Activated T-helper 1 cell treated with Interleukin-2 at 50 U/mL for 16 hours (primary cell): ENCODE measurements around the gene RHEB.
"Not testable (repeated sequence)": the region's sequence is repeated elsewhere in the genome, so short reads cannot be mapped to it uniquely, and the experiment has no call there.

ENCODE experiments used
- DNase-seq: peaks from one replicate; pipeline ENCODE4 v3.0.0-alpha.2; 2020; ENCODE audit warnings: low read depth

Gene RHEB, protein sequence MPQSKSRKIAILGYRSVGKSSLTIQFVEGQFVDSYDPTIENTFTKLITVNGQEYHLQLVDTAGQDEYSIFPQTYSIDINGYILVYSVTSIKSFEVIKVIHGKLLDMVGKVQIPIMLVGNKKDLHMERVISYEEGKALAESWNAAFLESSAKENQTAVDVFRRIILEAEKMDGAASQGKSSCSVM

DNA sequence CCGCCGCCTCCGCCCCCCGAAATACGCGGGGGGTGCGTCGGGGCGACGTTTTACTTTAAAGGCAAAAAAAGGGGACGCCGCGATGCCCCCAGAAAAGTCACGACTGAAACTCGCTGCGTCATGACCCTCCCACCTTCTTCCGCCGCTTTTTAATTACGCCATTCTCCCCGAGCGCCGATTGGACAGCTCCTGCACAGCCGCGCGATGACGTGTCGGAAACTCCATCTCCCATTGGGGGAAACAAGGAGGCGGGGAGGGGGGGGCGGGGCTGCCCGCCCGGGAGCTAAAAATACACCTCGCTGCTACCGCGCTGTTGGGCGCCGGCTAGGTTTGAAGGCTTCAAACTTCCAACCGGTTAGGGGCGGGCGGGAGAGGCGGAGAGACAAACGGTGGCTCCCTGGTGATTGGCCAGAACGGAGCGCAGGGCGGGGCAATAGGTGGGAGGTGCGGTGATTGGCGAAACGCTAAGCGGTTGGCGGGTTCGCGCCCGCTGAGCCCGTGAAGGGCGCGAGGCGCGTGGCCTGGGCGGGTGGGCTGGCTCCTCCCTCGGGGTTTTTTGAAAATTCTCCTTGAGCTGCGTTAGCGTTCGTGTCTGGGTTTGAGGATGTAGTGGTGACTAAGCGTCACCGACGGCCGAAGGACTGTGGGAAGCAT is at the start of gene RHEB:
Gene RHEB, minus strand, starts transcription at position 131 of the 654 bp plus-strand sequence. CDS start 384 bp downstream, outside the sequence.
- DNase-seq = peak; percentile 97

GRCh38 chr7:151566897-151567320 is 47.2 kb upstream of the RHEB start:
- DNase-seq = no peak

- no peak for DNase-seq
These were observed 45.8 kb upstream of the RHEB start for GRCh38 chr7:151565541-151565940.

GRCh38 chr7:151560243-151560642 is 40.5 kb upstream of the RHEB start:
- DNase-seq = no peak

DNA sequence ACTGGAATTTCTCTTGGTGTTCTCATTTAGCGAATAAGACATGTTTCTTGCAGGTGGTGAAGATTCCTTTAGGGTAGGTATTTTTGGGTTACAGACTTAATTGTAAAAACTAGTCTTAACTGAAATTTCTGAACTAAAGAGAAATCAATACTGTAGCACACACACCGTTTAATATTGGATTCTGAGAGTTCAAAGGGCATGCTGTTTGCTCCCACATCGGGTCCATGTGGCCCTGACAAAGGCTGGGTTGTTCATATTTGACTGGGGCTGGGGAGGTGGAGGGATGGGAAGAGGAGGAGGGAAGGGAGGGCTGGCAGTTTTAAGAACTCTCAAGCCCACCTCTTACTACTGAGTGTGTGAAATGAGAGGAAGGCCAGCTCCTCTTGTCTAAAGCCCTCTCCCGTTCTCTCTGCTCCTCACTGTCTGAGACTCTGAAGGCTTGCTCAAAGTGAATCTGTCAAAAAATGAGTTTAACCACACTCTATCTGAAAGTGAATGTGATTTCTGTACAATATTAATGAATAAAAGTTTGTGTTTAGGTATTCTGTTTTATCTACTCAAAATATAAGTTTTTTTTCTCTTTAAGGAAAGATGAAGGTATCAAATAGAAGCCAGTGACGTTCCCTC is 40.0 kb upstream of the RHEB start:
- no peak for DNase-seq

DNA sequence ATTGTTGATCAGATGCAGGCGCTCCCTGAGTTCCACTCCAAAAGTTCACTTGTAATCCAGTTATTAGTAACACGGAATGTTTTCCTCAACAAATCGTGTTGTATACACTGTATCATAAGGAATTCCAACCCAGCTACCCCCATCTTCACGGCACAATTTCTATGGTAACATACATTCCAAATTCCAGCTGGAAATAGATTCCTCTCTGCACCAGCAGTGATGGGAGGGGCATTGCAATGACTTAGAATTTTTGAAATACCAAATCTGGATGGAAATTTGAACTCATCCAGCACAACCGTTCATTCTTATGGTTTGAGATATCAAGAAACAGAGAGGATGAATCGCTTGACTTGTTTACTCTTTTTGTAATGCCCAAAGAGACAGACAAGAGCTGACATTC is 38.9 kb upstream of the RHEB start:
- DNase-seq = no peak

DNA sequence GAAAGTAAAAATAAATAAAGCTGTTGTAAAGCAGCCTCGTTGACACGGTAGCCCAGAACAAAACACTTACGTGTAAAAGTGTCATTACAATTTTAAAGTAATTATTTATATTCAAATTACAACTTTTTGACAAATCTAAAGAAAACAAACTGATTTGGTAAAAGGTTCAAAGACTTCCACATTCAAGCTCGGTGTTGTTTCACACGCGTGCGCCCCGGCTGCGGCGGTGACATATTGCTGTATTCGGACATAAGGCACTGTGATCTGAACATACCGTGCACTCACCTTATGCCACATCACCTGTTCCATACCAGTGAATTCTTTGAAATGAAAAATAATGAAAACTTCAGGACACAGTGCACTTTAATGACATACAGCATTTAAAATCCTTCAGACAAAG is 36.9 kb upstream of the RHEB start:
- DNase-seq = no peak

DNA sequence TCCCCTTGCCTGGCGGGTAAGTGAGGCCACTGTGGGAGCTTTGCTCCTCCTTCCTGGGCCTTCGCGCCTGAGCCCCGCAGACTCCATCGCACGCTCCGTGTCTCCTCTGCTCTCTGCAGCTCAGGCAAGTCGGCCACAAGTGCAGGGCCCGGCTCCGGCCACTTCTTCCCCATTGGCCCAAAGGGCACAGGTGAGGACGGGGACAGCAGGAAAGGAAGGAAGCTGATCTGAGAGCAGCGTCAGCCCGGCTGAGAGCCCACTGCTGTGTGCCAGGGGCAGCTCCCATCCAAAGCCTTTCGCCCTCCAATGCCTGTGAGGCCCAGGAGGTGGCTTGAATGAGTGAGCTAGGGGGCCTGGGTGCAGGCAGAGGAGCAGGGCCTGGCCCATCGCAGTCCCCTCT is 33.7 kb upstream of the RHEB start:
- DNase-seq = no peak

DNA sequence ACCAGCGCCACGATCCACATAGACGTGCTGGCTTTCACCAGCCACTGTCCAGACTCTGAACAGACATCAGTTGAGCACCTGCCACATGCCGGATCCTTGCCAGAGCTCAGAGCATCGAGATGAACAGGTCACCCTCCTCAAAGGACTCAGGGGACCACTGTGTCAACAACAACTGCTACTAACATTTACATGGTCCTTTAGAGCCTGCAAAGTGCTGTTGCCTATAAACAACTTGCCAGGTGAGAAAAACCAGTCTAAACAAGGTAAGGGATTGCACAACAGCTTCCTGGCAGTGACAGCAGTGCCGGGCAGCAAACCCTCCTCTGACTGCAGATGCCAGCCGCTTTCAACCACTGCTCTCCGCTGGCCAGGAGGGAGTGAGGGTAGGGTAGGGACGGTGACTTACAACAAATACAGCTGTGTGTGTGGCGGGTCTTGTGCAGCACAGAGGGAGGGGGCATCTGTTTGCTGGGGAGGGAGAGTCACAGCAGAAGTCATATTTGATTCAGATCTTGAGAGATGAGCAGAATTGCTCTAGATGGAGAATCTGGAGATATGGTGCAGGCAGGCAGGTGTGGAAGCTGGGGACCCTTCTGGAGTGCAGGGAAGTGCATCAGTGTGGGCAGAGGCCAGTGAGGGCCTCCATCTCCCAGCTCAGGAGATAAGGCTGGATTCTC is 32.8 kb upstream of the RHEB start:
- no peak for DNase-seq

GRCh38 chr7:151551820-151552219 is 32.1 kb upstream of the RHEB start:
- no peak for DNase-seq

DNA sequence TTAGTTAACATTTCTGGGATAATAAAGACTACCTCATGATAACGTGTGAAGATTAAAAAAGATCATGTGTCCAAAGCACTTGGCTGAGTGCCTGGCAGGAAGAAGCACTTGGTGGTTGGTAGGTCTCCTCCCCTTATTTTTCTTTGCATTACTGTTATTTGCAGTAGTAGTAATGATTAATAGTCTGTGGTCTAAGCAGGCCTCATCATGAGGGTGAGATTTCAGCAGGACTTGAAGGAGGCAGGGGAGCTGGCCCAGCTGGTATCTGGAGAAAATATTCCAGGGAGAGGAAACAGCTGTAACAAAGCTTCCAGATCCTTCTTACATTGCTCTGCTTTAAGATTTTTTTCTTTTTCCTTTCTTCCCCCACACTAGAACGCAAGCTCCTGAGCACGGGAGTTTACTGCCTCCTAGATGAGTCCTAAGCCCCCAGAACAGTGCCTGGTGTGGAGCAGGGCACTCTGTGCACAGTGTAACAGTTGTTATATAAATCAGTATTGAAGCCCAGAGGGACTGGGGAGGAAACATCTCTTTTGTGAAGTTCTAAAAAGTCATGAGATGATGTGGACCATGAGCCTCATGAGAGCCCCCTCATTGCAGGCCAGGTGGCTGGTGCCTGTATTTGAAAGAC is 31.1 kb upstream of the RHEB start:
- no peak for DNase-seq

DNA sequence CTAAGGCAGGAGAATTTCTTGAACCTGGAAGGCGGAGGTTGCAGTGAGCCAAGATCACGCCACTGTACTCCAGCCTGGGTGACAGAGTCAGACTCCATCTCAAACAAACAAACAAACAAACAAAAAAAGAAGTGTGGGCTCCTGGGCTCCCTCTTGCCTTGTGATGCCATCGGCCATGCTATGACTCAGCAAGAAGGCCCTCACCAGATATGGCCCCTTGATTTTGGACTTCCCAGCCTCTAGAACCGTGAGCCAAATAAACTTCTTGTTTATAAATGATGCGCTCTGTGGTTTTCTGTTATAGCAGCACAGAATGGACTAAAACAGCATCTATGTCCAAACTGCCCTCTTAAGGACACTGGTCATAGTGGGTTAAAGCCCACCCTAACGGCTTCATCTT is 29.9 kb upstream of the RHEB start:
- DNase-seq = no peak

GRCh38 chr7:151549083-151549482 is 29.4 kb upstream of the RHEB start:
- no peak for DNase-seq

- no peak for DNase-seq
These were observed 24.5 kb upstream of the RHEB start for GRCh38 chr7:151544183-151544582.

GRCh38 chr7:151542606-151543130 is 23.0 kb upstream of the RHEB start:
- DNase-seq = no peak

DNA sequence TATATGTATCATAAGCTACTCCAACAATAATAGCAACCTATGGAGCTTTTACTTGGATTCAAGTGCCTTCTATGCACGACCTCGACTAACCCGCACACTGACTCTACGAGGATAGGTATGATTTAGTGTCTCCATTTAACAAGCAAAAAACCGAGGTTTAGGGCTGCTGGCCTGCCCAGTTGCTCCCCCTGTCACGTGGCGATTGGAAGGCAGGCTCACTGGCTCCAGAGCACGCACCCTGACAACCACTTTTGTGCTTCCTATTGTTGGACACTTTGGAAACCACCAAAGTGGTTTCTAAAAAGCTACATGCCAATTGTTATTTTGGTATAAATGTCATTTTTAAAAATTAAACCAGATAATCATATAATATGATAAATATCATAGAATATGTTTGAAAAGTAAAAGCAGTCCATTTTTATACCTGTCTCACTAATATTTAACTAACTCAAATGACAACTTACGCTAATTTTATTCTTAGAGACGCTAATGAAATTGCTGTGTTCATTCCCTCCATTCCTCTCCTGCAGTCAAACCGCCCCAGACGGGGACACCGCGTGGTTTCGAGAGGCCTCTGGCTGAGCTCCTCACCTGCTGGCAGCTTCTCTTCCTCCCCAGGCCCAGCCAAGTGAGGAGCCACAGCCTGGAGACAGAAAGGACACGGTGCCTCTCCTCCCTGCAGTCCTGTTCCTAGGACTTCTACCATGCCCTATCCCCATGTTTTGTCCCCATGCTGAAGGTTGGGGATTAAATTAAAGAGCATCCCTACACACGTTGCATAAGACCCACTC is 22.2 kb upstream of the RHEB start:
- no peak for DNase-seq

DNA sequence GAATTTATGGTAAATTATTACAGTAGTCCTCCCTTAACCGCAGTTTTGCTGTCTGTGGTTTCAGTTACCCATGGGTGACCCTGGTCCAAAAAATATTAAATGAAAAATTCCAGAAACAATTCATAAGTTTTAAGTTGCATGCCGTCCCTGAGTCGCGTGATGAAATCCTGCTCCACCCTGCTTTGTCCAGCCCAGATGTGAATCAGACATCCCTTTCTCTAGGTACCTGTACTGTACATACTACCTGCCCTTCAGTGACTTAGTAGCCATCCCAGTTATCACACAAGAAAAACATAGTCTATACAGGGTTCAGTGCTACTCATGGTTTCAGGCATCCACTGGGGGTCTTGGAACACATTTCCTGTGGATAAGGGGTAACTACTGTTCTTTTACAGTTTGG is 20.5 kb upstream of the RHEB start:
- DNase-seq = no peak

DNA sequence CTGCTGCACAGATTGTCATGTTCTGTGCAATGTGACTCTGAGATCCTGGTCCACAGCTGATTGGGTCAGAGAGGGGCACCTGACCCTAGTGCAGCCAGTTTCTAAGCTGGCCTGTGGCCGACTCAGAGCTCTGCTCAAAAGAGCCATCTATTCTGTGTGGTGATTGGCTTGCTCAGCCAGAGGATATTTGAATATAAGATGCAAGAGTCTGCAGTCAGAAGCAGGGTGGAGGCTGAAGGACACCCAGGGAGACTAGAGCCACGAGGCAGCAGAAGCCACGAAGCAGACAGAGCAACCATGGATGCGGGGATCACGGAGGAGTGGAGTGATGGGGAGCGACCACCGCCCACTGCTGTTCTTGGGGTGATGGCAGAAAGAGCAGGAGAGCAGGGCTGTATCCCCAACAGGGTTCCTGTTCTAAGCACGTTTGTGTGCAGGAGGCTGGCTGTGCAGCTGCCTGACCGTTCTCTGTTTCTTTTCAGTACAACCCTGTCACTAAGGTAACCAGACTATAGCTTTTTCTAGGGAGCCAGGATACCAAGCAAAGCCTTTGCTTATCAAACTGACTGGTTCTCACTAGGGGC is 19.5 kb upstream of the RHEB start:
- no peak for DNase-seq

DNA sequence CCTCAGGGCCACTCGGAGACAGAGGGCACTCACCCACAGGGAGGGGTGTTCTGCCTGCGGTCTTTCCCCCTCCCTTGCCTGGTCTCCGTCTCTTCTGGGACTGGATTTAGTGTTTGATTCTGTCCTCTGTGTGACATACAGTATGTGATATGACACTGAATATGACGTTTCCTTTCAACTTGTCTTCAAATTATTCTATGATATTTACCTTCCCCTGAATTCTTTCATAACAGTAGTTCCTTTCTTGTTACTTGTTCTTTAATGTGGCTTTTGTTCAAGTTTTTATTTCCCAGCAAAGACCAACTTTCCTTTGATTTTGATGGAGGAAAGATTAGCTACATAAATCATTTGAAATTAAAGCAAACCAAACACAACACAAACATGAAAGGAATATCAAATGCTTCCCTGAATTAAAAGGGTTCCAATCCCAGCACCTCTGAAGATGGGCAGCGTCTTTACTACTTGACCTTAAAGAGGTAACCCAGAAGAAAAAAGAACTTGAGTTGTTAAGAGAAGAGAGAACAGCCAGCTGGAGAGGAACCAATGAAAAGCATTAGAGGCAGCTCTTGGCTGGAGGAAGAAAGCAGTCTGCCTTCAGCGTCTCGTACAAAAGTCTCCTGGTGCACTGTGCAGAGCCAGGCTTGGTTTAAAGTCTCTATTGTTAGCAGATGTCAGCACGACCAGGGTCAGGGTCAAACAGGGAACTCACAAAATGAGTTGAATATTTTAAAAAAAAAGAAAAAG is 18.3 kb upstream of the RHEB start:
- no peak for DNase-seq

- DNase-seq = not testable (repeated sequence)
These were observed 16.5 kb upstream of the RHEB start for GRCh38 chr7:151536178-151536577.
